A549 (cell line): Measurements from ENCODE around the gene NOC4L. TPM values are rescaled to one million over a fixed set of nuclear protein-coding genes. Genes with fewer than 3 reads are reported as not detected.

Experiments
- ATAC-seq, 2 experiments: fragments of 200-7000 bp in 1 of 2; fragments of >200 bp in 1 of 2; cut with Nextera tagmentation in 1 of 2; cut with Tn5 transposase in 1 of 2; 3 replicates each; pipeline versions ENCODE4 v1.8.0 to v1.9.1; 2018 to 2020; ENCODE audit warnings: mild to moderate bottlenecking in 1 of 2, moderate library complexity in 1 of 2
- CTCF ChIA-PET: fragments of 300-600 bp; sonication (Branson Sonifier 250); formaldehyde crosslinking; extraction: SDS; loops from one replicate; lab custom pipeline; 2021; ENCODE audit warnings: antibody characterized with exemption, inconsistent platforms; lab: Yijun Ruan, JAX
- POLR2A ChIA-PET: fragments of 350-600 bp; formaldehyde crosslinking; extraction: SDS; loops from one replicate; lab custom pipeline; 2021; ENCODE audit warnings: antibody characterized with exemption, inconsistent platforms; lab: Yijun Ruan, JAX
- DNase-seq, 2 experiments: peaks; one replicate each; pipeline versions ENCODE4 v3.0.0 to v3.0.0-alpha.2; 2011 to 2016; ENCODE audit warnings: low read depth in 1 of 2, low spot score in 1 of 2
- FAIRE-seq: peaks from 2 replicates; lab custom pipeline; 2011; peaks lifted over from hg19 to GRCh38; lab: Jason Lieb, UNC
- H3K27ac ChIP-seq, 2 experiments: fragments of >200 bp; sonication (Bioruptor Twin); formaldehyde crosslinking; 3 replicates each; pipeline ENCODE4 v1.5.1; 2016 to 2017
- H3K4me1 ChIP-seq: fragments of >200 bp; sonication (Bioruptor Twin); formaldehyde crosslinking; 3 replicates; pipeline ENCODE4 v1.6.1; 2016
- H3K4me2 ChIP-seq: fragments of >200 bp; sonication (Bioruptor Twin); formaldehyde crosslinking; 3 replicates; pipeline ENCODE4 v1.6.1; 2016
- H3K4me3 ChIP-seq: fragments of >200 bp; sonication (Bioruptor Twin); formaldehyde crosslinking; 3 replicates; pipeline ENCODE4 v1.5.1; 2016
- H3K9me3 ChIP-seq: fragments of >200 bp; sonication (Bioruptor Twin); formaldehyde crosslinking; 3 replicates; pipeline ENCODE4 v1.6.1; 2016
- CHD2 ChIP-seq: fragments of 150-350 bp; IDR thresholded peaks from 2 replicates; pipeline ENCODE4 v1.6.1; 2014; ENCODE audit warnings: low read length; ENCODE audit not compliant: partially characterized antibody
- CHD4 ChIP-seq: fragments of 200-600 bp; sonication (generic); IDR thresholded peaks from 2 replicates; pipeline ENCODE4 v1.6.1; 2016; ENCODE audit warnings: antibody characterized with exemption, mild to moderate bottlenecking, borderline replicate concordance
- CTCF ChIP-seq: fragments of >200 bp; sonication (Bioruptor Twin); formaldehyde crosslinking; IDR thresholded peaks from 3 replicates; pipeline ENCODE4 v1.5.1; 2016
- ELK1 ChIP-seq: fragments of 150-350 bp; IDR thresholded peaks from 2 replicates; pipeline ENCODE4 v1.6.1; 2014; ENCODE audit warnings: low read depth, mild to moderate bottlenecking, low read length
- GATA3 ChIP-seq: IDR thresholded peaks from 2 replicates; pipeline ENCODE4 v1.6.1; 2012; ENCODE audit warnings: borderline replicate concordance
- HDAC2 ChIP-seq: fragments of 200-600 bp; sonication (generic); IDR thresholded peaks from 2 replicates; pipeline ENCODE4 v1.6.1; 2016
- HOXA7 ChIP-seq: fragments of 250-450 bp; sonication (Bioruptor Pico); IDR thresholded peaks from 2 replicates; pipeline ENCODE4 v1.5.0; 2020; ENCODE audit warnings: mild to moderate bottlenecking, moderate library complexity
- JUNB ChIP-seq: fragments of >200 bp; sonication (Bioruptor Twin); formaldehyde crosslinking; IDR thresholded peaks from 2 replicates; pipeline ENCODE4 v1.6.1; 2016
- MAFK ChIP-seq: fragments of 450-650 bp; IDR thresholded peaks from 2 replicates; pipeline ENCODE4 v1.6.1; 2014; ENCODE audit not compliant: partially characterized antibody
- NPAS2 ChIP-seq: fragments of 250-450 bp; sonication (Bioruptor Pico); IDR thresholded peaks from 2 replicates; pipeline ENCODE4 v1.8.0; 2022; ENCODE audit warnings: mild to moderate bottlenecking, moderate library complexity, borderline replicate concordance
- RAD21 ChIP-seq, 2 experiments: fragments of >200 bp in 1 of 2; sonication (Bioruptor Twin) in 1 of 2; formaldehyde crosslinking in 1 of 2; IDR thresholded peaks in 1 of 2; conservative IDR thresholded peaks in 1 of 2; 2 replicates in 1 of 2; 3 replicates in 1 of 2; pipeline ENCODE4 v1.6.1; 2012 to 2018; ENCODE audit warnings: inconsistent platforms in 1 of 2
- SREBF2 ChIP-seq: fragments of 450-650 bp; IDR thresholded peaks from 2 replicates; pipeline ENCODE4 v1.6.1; 2014; ENCODE audit warnings: mild to moderate bottlenecking, moderate library complexity
- TFCP2L1 ChIP-seq: fragments of 250-450 bp; sonication (Bioruptor Pico); IDR thresholded peaks from 2 replicates; pipeline ENCODE4 v1.5.0; 2021; ENCODE audit warnings: mild to moderate bottlenecking
- ZC3H11A ChIP-seq: fragments of 450-650 bp; IDR thresholded peaks from 2 replicates; pipeline ENCODE4 v1.6.1; 2014; ENCODE audit warnings: antibody characterized with exemption, mild to moderate bottlenecking
- WGBS: methylation state at CpG from one replicate; pipeline ENCODE4 v1.1.6; 2017; ENCODE audit errors: missing lambda C conversion rate; 5-methylcytosine and 5-hydroxymethylcytosine counted together
- polyA plus RNA-seq, 4 experiments: library from polyadenylated mRNA; depleted of rRNA in 3 of 4; stranded (reverse); fragments of >200 nt; fragmentation: RNase III in 1 of 4; extraction: RNeasy Plus Mini Kit Qiagen cat#74134 plus additional on column Dnase treatment in 1 of 4; gene quantifications; 2 replicates in 3 of 4; 3 replicates in 1 of 4; pipeline ENCODE4 v1.2.3, GENCODE V29; 2011 to 2017
- TF ChIP-seq, protein P1 (sequence below): IDR thresholded peaks from 2 replicates; pipeline ENCODE4 v1.6.1; 2012; ENCODE audit warnings: low read depth, borderline replicate concordance
- TF ChIP-seq, protein P2 (sequence below): fragments of 200-600 bp; sonication (generic); IDR thresholded peaks from 2 replicates; pipeline ENCODE4 v1.6.1; 2016; ENCODE audit warnings: antibody characterized with exemption, mild to moderate bottlenecking, moderate library complexity

NOC4L gene
- polyA plus RNA-seq, 2 of the 4 experiments (the other 2 are of a cell fraction) = 12.1 to 34.1 TPM

GRCh38 chr12:132108211-132108832 is 35.9 kb upstream of the NOC4L start:
- no peak for ATAC-seq
- WGBS = 86% methylated on average over 16 of the region's 16 CpGs
- H3K4me3 ChIP-seq = no peak overlapping the region
- TF ChIP-seq HOXA7 (CRISPR knock-in tag) (no peak), CTCF (no peak), SREBF2 (no peak), CHD4 (no peak), GATA3 (no peak), RAD21 (conservative IDR thresholded peaks at IDR 0.05 in 1 of 2, IDR thresholded peaks at IDR 0.05 in 1 of 2) (no peak)
- TF ChIP-seq, protein P1, sequence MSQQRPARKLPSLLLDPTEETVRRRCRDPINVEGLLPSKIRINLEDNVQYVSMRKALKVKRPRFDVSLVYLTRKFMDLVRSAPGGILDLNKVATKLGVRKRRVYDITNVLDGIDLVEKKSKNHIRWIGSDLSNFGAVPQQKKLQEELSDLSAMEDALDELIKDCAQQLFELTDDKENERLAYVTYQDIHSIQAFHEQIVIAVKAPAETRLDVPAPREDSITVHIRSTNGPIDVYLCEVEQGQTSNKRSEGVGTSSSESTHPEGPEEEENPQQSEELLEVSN = no peak
- TF ChIP-seq, all 56 proteins: peak for 0
- H3K9me3 ChIP-seq = no peaks in the 10 kb centered on the region
- CTCF ChIA-PET = interaction anchor here (0.6 to 1.2 kb wide), 2 partner anchors 9 to 112 kb away, joined by 3 read pairs; no protein-coding TSS in a partner anchor
- FAIRE-seq (no peak), DNase-seq (no peak)
- POLR2A ChIA-PET = no interaction called here
- no peak overlapping the region for H3K4me2 ChIP-seq
- no peak overlapping the region for H3K27ac ChIP-seq
- H3K4me1 ChIP-seq = no peaks in the 10 kb centered on the region

GRCh38 chr12:132109741-132110140 is 34.5 kb upstream of the NOC4L start:
- ATAC-seq (no peak), FAIRE-seq (no peak)
- H3K4me3 ChIP-seq = no peak overlapping the region

More at GRCh38 chr12:132109741-132110140, 34.5 kb upstream of the NOC4L start:
- CTCF ChIA-PET = no interaction called here
- H3K4me1 ChIP-seq = no peaks in the 10 kb centered on the region
- no peaks in the 10 kb centered on the region for H3K9me3 ChIP-seq
- TF ChIP-seq CTCF (no peak), ELK1 (no peak), HDAC2 (no peak), TFCP2L1 (CRISPR knock-in tag) (no peak), NPAS2 (no peak), ZC3H11A (no peak), JUNB (no peak), CHD2 (no peak), MAFK (no peak)
- TF ChIP-seq, protein P2, sequence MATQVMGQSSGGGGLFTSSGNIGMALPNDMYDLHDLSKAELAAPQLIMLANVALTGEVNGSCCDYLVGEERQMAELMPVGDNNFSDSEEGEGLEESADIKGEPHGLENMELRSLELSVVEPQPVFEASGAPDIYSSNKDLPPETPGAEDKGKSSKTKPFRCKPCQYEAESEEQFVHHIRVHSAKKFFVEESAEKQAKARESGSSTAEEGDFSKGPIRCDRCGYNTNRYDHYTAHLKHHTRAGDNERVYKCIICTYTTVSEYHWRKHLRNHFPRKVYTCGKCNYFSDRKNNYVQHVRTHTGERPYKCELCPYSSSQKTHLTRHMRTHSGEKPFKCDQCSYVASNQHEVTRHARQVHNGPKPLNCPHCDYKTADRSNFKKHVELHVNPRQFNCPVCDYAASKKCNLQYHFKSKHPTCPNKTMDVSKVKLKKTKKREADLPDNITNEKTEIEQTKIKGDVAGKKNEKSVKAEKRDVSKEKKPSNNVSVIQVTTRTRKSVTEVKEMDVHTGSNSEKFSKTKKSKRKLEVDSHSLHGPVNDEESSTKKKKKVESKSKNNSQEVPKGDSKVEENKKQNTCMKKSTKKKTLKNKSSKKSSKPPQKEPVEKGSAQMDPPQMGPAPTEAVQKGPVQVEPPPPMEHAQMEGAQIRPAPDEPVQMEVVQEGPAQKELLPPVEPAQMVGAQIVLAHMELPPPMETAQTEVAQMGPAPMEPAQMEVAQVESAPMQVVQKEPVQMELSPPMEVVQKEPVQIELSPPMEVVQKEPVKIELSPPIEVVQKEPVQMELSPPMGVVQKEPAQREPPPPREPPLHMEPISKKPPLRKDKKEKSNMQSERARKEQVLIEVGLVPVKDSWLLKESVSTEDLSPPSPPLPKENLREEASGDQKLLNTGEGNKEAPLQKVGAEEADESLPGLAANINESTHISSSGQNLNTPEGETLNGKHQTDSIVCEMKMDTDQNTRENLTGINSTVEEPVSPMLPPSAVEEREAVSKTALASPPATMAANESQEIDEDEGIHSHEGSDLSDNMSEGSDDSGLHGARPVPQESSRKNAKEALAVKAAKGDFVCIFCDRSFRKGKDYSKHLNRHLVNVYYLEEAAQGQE = no peak
- TF ChIP-seq, all 56 proteins: peak for 0
- Histone ChIP-seq H3K27ac (no peak overlapping the region), H3K4me2 (no peak overlapping the region)
- WGBS = 89% methylated on average over 8 of the region's 8 CpGs
- POLR2A ChIA-PET = no interaction called here
- DNase-seq = no peak
